ENCODE measurements around the gene USP12.
"Not testable (repeated sequence)": the region's sequence is repeated elsewhere in the genome, so short reads cannot be mapped to it uniquely, and the experiment has no call there.

Gene USP12

GRCh38 chr13:27073186-27073585, 98.4 kb downstream of the USP12 start:
- H3K4me3 ChIP-seq (ENCODE audit: low read length): no peak overlapping the region
- no peak for TF ChIP-seq ZNF274 (IDR thresholded peaks at IDR 0.05; ENCODE audit: low read depth, low read length)

- H3K4me3 ChIP-seq (ENCODE audit: low read length): not testable (repeated sequence)
Observed at GRCh38 chr13:27066123-27066522, 105.5 kb downstream of the USP12 start.

- no peak for TF ChIP-seq ZNF274 (IDR thresholded peaks at IDR 0.05; ENCODE audit: low read depth, low read length)
- H3K4me3 ChIP-seq (ENCODE audit: low read length): no peak overlapping the region
Observed at GRCh38 chr13:27065582-27065981, 106.0 kb downstream of the USP12 start.

GRCh38 chr13:27064252-27064995, 107.2 kb downstream of the USP12 start:
- TF ChIP-seq ZNF274 (IDR thresholded peaks at IDR 0.05; ENCODE audit: low read depth, low read length): no peak

GRCh38 chr13:27057817-27058216, 113.8 kb downstream of the USP12 start:
- TF ChIP-seq ZNF274 (IDR thresholded peaks at IDR 0.05; ENCODE audit: low read depth, low read length): no peak
- H3K4me3 ChIP-seq (ENCODE audit: low read length): no peak overlapping the region

More at GRCh38 chr13:27064252-27064995, 107.2 kb downstream of the USP12 start:
- H3K4me3 ChIP-seq (ENCODE audit: low read length): no peak overlapping the region

GRCh38 chr13:27055526-27055925, 116.1 kb downstream of the USP12 start:
- H3K4me3 ChIP-seq (ENCODE audit: low read length): no peak overlapping the region
- no peak for TF ChIP-seq ZNF274 (IDR thresholded peaks at IDR 0.05; ENCODE audit: low read depth, low read length)

- no peak for TF ChIP-seq ZNF274 (IDR thresholded peaks at IDR 0.05; ENCODE audit: low read depth, low read length)
- H3K4me3 ChIP-seq (ENCODE audit: low read length): no peak overlapping the region
Observed at GRCh38 chr13:27054760-27055159, 116.9 kb downstream of the USP12 start.

GRCh38 chr13:27053902-27054595, 117.6 kb downstream of the USP12 start:
- H3K4me3 ChIP-seq (ENCODE audit: low read length): no peak overlapping the region
- no peak for TF ChIP-seq ZNF274 (IDR thresholded peaks at IDR 0.05; ENCODE audit: low read depth, low read length)

GRCh38 chr13:27053210-27053884, 118.3 kb downstream of the USP12 start:
- TF ChIP-seq ZNF274 (IDR thresholded peaks at IDR 0.05; ENCODE audit: low read depth, low read length): no peak
- H3K4me3 ChIP-seq (ENCODE audit: low read length): no peak overlapping the region

- no peak overlapping the region for H3K4me3 ChIP-seq (ENCODE audit: low read length)
Observed at GRCh38 chr13:27052551-27053208, 118.9 kb downstream of the USP12 start.

GRCh38 chr13:27047081-27047480, 124.5 kb downstream of the USP12 start:
- TF ChIP-seq ZNF274 (IDR thresholded peaks at IDR 0.05; ENCODE audit: low read depth, low read length): no peak
- no peak overlapping the region for H3K4me3 ChIP-seq (ENCODE audit: low read length)

More at GRCh38 chr13:27052551-27053208, 118.9 kb downstream of the USP12 start:
- no peak for TF ChIP-seq ZNF274 (IDR thresholded peaks at IDR 0.05; ENCODE audit: low read depth, low read length)

- TF ChIP-seq ZNF274 (IDR thresholded peaks at IDR 0.05; ENCODE audit: low read depth, low read length): no peak
- no peak overlapping the region for H3K4me3 ChIP-seq (ENCODE audit: low read length)
Observed at GRCh38 chr13:27044837-27045570, 126.6 kb downstream of the USP12 start.

GRCh38 chr13:27043013-27043412, 128.6 kb downstream of the USP12 start:
- TF ChIP-seq ZNF274 (IDR thresholded peaks at IDR 0.05; ENCODE audit: low read depth, low read length): no peak

GRCh38 chr13:27041341-27041740, 130.3 kb downstream of the USP12 start:
- no peak for TF ChIP-seq ZNF274 (IDR thresholded peaks at IDR 0.05; ENCODE audit: low read depth, low read length)
- no peak overlapping the region for H3K4me3 ChIP-seq (ENCODE audit: low read length)

More at GRCh38 chr13:27043013-27043412, 128.6 kb downstream of the USP12 start:
- H3K4me3 ChIP-seq (ENCODE audit: low read length): no peak overlapping the region
